Measurements from ENCODE around the gene PLCXD3. TPM values are rescaled to one million over a fixed set of nuclear protein-coding genes. Genes with fewer than 3 reads are reported as not detected.

The PLCXD3 gene
- total RNA-seq, 1 experiment from 2014 or later, result 0.04 TPM

DNA sequence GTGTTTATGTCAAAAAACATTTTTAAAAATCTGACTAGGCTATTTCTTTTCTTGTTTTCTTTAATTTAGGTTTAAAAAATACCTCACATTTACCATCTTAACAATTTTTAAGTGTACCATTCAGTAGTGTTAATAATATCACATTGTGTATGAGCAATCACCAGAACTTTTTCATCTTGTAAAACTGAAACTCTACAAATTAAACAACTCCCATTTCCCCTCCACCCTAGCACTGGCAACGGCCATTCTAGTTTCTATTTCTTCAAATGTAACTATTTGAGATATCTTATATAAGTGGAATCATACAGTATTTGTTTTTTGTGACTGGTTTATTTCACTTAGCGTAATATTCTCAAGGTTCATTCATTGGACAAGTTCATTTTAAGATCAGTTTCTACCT is 27.7 kb downstream of the PLCXD3 start:
- ChIA-PET POLR2A (no interaction called here), CTCF (no interaction called here)
- Mint-ChIP-seq H3K4me1 (no peaks in the 10 kb centered on the region), H3K27me3 (ENCODE audit: low read depth) (no peaks in the 10 kb centered on the region), H3K36me3 (no peaks in the 10 kb centered on the region), H3K27ac (no peak overlapping the region), H3K4me3 (no peak overlapping the region), H3K9me3 (peaks cover 4% of the 10 kb centered on the region)
- DNase-seq (ENCODE audit: low spot score), result no peak
- ATAC-seq, result no peak
- TF ChIP-seq GTF2I (CRISPR knock-in tag; conservative IDR thresholded peaks at IDR 0.05) (no peak), NR1H2 (CRISPR knock-in tag; IDR thresholded peaks at IDR 0.05) (no peak), JAZF1 (CRISPR knock-in tag; IDR thresholded peaks at IDR 0.05) (no peak), PRRX2 (CRISPR knock-in tag; IDR thresholded peaks at IDR 0.05) (no peak), IRF2 (CRISPR knock-in tag; IDR thresholded peaks at IDR 0.05; ENCODE audit: borderline replicate concordance, low read depth) (no peak), ETV6 (CRISPR knock-in tag; IDR thresholded peaks at IDR 0.05) (no peak), CBFB (CRISPR knock-in tag; IDR thresholded peaks at IDR 0.05; ENCODE audit: low read depth) (no peak), RELA (CRISPR knock-in tag; IDR thresholded peaks at IDR 0.05; ENCODE audit: borderline replicate concordance) (no peak), ATF1 (CRISPR knock-in tag; IDR thresholded peaks at IDR 0.05) (no peak), CREM (CRISPR knock-in tag; IDR thresholded peaks at IDR 0.05) (no peak), RORB (CRISPR knock-in tag; IDR thresholded peaks at IDR 0.05) (no peak), ZNF232 (CRISPR knock-in tag; IDR thresholded peaks at IDR 0.05) (no peak)
- TF ChIP-seq, protein P1, sequence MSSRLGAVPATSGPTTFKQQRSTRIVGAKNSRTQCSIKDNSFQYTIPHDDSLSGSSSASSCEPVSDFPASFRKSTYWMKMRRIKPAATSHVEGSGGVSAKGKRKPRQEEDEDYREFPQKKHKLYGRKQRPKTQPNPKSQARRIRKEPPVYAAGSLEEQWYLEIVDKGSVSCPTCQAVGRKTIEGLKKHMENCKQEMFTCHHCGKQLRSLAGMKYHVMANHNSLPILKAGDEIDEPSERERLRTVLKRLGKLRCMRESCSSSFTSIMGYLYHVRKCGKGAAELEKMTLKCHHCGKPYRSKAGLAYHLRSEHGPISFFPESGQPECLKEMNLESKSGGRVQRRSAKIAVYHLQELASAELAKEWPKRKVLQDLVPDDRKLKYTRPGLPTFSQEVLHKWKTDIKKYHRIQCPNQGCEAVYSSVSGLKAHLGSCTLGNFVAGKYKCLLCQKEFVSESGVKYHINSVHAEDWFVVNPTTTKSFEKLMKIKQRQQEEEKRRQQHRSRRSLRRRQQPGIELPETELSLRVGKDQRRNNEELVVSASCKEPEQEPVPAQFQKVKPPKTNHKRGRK (CRISPR knock-in tag; IDR thresholded peaks at IDR 0.05; ENCODE audit: borderline replicate concordance), result no peak
- TF ChIP-seq, protein P2, sequence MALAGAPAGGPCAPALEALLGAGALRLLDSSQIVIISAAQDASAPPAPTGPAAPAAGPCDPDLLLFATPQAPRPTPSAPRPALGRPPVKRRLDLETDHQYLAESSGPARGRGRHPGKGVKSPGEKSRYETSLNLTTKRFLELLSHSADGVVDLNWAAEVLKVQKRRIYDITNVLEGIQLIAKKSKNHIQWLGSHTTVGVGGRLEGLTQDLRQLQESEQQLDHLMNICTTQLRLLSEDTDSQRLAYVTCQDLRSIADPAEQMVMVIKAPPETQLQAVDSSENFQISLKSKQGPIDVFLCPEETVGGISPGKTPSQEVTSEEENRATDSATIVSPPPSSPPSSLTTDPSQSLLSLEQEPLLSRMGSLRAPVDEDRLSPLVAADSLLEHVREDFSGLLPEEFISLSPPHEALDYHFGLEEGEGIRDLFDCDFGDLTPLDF (CRISPR knock-in tag; IDR thresholded peaks at IDR 0.05), result no peak
- TF ChIP-seq, protein P3, sequence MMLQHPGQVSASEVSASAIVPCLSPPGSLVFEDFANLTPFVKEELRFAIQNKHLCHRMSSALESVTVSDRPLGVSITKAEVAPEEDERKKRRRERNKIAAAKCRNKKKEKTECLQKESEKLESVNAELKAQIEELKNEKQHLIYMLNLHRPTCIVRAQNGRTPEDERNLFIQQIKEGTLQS (CRISPR knock-in tag; conservative IDR thresholded peaks at IDR 0.05), result no peak
- TF ChIP-seq, protein P4, sequence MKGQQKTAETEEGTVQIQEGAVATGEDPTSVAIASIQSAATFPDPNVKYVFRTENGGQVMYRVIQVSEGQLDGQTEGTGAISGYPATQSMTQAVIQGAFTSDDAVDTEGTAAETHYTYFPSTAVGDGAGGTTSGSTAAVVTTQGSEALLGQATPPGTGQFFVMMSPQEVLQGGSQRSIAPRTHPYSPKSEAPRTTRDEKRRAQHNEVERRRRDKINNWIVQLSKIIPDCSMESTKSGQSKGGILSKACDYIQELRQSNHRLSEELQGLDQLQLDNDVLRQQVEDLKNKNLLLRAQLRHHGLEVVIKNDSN (CRISPR knock-in tag; IDR thresholded peaks at IDR 0.05), result no peak
- TF ChIP-seq, protein P5, sequence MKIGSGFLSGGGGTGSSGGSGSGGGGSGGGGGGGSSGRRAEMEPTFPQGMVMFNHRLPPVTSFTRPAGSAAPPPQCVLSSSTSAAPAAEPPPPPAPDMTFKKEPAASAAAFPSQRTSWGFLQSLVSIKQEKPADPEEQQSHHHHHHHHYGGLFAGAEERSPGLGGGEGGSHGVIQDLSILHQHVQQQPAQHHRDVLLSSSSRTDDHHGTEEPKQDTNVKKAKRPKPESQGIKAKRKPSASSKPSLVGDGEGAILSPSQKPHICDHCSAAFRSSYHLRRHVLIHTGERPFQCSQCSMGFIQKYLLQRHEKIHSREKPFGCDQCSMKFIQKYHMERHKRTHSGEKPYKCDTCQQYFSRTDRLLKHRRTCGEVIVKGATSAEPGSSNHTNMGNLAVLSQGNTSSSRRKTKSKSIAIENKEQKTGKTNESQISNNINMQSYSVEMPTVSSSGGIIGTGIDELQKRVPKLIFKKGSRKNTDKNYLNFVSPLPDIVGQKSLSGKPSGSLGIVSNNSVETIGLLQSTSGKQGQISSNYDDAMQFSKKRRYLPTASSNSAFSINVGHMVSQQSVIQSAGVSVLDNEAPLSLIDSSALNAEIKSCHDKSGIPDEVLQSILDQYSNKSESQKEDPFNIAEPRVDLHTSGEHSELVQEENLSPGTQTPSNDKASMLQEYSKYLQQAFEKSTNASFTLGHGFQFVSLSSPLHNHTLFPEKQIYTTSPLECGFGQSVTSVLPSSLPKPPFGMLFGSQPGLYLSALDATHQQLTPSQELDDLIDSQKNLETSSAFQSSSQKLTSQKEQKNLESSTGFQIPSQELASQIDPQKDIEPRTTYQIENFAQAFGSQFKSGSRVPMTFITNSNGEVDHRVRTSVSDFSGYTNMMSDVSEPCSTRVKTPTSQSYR (CRISPR knock-in tag; IDR thresholded peaks at IDR 0.05), result no peak
- TF ChIP-seq, protein P6, sequence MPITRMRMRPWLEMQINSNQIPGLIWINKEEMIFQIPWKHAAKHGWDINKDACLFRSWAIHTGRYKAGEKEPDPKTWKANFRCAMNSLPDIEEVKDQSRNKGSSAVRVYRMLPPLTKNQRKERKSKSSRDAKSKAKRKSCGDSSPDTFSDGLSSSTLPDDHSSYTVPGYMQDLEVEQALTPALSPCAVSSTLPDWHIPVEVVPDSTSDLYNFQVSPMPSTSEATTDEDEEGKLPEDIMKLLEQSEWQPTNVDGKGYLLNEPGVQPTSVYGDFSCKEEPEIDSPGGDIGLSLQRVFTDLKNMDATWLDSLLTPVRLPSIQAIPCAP (CRISPR knock-in tag; IDR thresholded peaks at IDR 0.05), result no peak
- TF ChIP-seq, protein P7, sequence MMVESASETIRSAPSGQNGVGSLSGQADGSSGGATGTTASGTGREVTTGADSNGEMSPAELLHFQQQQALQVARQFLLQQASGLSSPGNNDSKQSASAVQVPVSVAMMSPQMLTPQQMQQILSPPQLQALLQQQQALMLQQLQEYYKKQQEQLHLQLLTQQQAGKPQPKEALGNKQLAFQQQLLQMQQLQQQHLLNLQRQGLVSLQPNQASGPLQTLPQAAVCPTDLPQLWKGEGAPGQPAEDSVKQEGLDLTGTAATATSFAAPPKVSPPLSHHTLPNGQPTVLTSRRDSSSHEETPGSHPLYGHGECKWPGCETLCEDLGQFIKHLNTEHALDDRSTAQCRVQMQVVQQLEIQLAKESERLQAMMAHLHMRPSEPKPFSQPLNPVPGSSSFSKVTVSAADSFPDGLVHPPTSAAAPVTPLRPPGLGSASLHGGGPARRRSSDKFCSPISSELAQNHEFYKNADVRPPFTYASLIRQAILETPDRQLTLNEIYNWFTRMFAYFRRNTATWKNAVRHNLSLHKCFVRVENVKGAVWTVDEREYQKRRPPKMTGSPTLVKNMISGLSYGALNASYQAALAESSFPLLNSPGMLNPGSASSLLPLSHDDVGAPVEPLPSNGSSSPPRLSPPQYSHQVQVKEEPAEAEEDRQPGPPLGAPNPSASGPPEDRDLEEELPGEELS (CRISPR knock-in tag; IDR thresholded peaks at IDR 0.05), result no peak

Data from WTC11 (cell line).